Measurements from ENCODE around the gene DDX11. TPM values are rescaled to one million over a fixed set of nuclear protein-coding genes. Genes with fewer than 3 reads are reported as not detected.

The DDX11 gene
- polyA plus RNA-seq, 1 of the 3 experiments (the other 2 are of a cell fraction) = 33.4 TPM

DNA sequence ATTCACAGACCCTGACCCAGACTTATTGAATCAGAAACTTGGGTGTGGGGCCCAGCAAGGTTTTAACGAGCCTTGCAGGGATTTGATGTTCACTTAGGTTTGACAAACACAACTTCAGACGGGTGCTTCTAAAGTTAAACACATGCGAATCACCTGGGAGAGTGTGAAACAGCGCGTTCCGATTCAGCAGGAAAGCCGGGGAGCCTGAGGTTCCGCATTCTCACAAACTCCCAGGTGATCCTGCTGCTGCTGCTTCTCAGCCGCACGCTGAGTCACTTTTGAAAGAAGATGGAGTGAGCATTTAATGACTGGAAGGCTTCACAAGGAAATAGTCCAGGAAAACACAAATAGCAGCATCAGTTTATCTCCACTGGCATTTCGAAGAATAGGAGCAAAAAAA is 44.2 kb upstream of the DDX11 start:
- WGBS (ENCODE audit: low lambda C conversion rate) = 91% methylated on average over 11 of the region's 11 CpGs
- Histone ChIP-seq H3K27ac (ENCODE audit: low read depth in 2 of 2, low read length in 1 of 2) (no peak overlapping the region), H3K9ac (no peak overlapping the region), H3K79me2 (ENCODE audit: insufficient read depth) (no peaks in the 10 kb centered on the region), H3K9me2 (no peaks in the 10 kb centered on the region), H4K20me1 (ENCODE audit: insufficient read depth) (no peaks in the 10 kb centered on the region), H3K4me1 (ENCODE audit: control insufficient read depth in 1 of 2, insufficient read depth in 2 of 2, low read depth in 1 of 2, low read length in 1 of 2) (no peaks in the 10 kb centered on the region), H3K4me2 (no peak overlapping the region), H2AFZ (ENCODE audit: low read depth) (no peak overlapping the region), H3K4me3 (ENCODE audit: low read depth in 2 of 2, low read length in 1 of 2) (no peak overlapping the region), H3K27me3 (ENCODE audit: insufficient read depth) (no peaks in the 10 kb centered on the region), H3K9me3 (no peaks in the 10 kb centered on the region), H3K36me3 (replicated peaks in 1 of 2; ENCODE audit: control insufficient read depth in 1 of 2, insufficient read depth in 2 of 2, low read length in 1 of 2) (no peaks in the 10 kb centered on the region), H3F3A (replicated peaks; ENCODE audit: insufficient read depth) (no peaks in the 10 kb centered on the region)
- no peak for TF ChIP-seq SMC3 (IDR thresholded peaks at IDR 0.05; ENCODE audit: low read depth, low read length)
- TF ChIP-seq, protein P1, sequence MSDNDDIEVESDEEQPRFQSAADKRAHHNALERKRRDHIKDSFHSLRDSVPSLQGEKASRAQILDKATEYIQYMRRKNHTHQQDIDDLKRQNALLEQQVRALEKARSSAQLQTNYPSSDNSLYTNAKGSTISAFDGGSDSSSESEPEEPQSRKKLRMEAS (IDR thresholded peaks at IDR 0.05; ENCODE audit: low read depth) = no peak
- TF ChIP-seq FOXM1 (IDR thresholded peaks at IDR 0.05; ENCODE audit: low read depth) = no peak
- TF ChIP-seq RCOR1 (IDR thresholded peaks at IDR 0.05; ENCODE audit: low read length) = no peak
- no peak for TF ChIP-seq TCF12 (IDR thresholded peaks at IDR 0.05)
- no peak for TF ChIP-seq EZH2phosphoT487 (IDR thresholded peaks at IDR 0.05; ENCODE audit: borderline replicate concordance, low read depth)
- no peak for TF ChIP-seq TAF1 (IDR thresholded peaks at IDR 0.05; ENCODE audit: borderline replicate concordance, low read depth, low read length)
- no peak for DNase-seq
- ChIA-PET POLR2A (no interaction called here), CTCF (no interaction called here)

DNA sequence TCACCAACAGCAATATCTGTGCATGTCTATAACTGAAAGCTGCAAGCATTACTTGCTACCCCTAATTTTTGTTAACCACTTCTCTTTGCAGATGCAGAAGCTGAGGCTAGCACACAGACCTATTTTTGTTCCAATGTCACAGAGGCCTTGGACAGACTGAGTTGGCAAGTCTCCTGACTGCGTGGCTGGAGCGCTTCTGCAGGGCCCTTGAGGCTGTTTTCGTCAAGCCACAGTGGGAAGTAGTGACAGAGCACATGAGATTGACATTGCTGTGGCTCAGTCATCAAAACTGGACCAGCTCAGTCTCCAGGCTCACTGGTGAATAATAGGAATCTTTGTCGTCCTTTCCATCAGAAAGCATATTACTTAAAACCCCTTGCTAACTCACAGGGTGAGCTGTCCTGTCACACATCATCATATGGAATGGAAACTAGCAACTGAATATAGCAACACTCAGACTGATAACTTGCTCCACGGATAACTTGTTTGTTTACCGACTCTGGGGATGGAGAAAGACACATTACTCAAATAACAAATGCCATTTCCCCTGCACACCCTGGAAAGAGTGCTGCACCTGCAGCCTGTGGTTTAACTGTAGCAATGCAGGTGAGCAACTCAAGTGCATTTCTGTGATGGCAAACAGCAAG is 43.6 kb upstream of the DDX11 start:
- Histone ChIP-seq H3K27ac (ENCODE audit: low read depth in 2 of 2, low read length in 1 of 2) (no peak overlapping the region), H3F3A (replicated peaks; ENCODE audit: insufficient read depth) (no peaks in the 10 kb centered on the region), H3K9ac (no peak overlapping the region), H3K36me3 (replicated peaks in 1 of 2; ENCODE audit: control insufficient read depth in 1 of 2, insufficient read depth in 2 of 2, low read length in 1 of 2) (no peaks in the 10 kb centered on the region), H3K4me2 (no peak overlapping the region), H4K20me1 (ENCODE audit: insufficient read depth) (no peaks in the 10 kb centered on the region), H3K9me3 (no peaks in the 10 kb centered on the region), H3K4me3 (ENCODE audit: low read depth in 2 of 2, low read length in 1 of 2) (no peak overlapping the region), H3K4me1 (ENCODE audit: control insufficient read depth in 1 of 2, insufficient read depth in 2 of 2, low read depth in 1 of 2, low read length in 1 of 2) (no peaks in the 10 kb centered on the region), H2AFZ (ENCODE audit: low read depth) (no peak overlapping the region), H3K27me3 (ENCODE audit: insufficient read depth) (no peaks in the 10 kb centered on the region), H3K79me2 (ENCODE audit: insufficient read depth) (no peaks in the 10 kb centered on the region), H3K9me2 (no peaks in the 10 kb centered on the region)
- TF ChIP-seq NRF1 (IDR thresholded peaks at IDR 0.05; ENCODE audit: low read depth, low read length) (no peak), EP300 (IDR thresholded peaks at IDR 0.05; ENCODE audit: borderline replicate concordance in 1 of 2, low read depth in 1 of 2, low read length in 1 of 2) (no peak), SIN3A (IDR thresholded peaks at IDR 0.05; ENCODE audit: borderline replicate concordance, low read depth, low read length) (no peak)
- TF ChIP-seq, protein P2, sequence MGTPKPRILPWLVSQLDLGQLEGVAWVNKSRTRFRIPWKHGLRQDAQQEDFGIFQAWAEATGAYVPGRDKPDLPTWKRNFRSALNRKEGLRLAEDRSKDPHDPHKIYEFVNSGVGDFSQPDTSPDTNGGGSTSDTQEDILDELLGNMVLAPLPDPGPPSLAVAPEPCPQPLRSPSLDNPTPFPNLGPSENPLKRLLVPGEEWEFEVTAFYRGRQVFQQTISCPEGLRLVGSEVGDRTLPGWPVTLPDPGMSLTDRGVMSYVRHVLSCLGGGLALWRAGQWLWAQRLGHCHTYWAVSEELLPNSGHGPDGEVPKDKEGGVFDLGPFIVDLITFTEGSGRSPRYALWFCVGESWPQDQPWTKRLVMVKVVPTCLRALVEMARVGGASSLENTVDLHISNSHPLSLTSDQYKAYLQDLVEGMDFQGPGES (IDR thresholded peaks at IDR 0.05; ENCODE audit: low read depth, low read length) = no peak
- DNase-seq = no peak
- ChIA-PET CTCF (no interaction called here), POLR2A (no interaction called here)
- 75% methylated on average over 6 of the region's 6 CpGs for WGBS (ENCODE audit: low lambda C conversion rate)

All from SK-N-SH (cell line).